ENCODE data around the gene ELFN1. TPM values are rescaled to one million over a fixed set of nuclear protein-coding genes. Genes with fewer than 3 reads are reported as not detected.

The ELFN1 gene
- total RNA-seq, 3 donors from 2014 or later, result 0.59 to 1.3 (median 0.96) TPM

DNA sequence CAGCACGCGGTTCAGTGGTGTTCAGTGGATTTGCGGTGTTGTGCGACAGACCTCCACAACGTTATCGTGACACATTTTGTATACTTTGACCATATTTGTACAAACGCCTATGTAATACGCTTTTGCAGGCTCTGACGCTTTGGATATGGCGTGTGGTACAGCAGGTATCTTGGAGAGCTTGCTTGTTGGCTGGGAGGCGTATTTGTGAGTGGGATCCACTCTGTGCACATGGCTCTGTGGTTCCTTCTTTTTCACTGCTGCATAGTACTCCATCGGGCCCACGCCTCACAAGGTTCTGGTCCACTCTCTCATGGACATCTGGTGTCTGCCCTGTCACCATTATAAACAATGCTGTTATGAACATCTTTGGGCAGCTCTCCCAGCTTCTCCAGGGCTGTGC is 53.2 kb downstream of the ELFN1 start:
- no peak for DNase-seq (ENCODE audit: low spot score in 2 of 2)
- Histone ChIP-seq H3K27me3 (peaks cover 0 to 31% of the 10 kb centered on the region in 2 donors), H3K27ac (no peak overlapping the region), H3K4me3 (no peak overlapping the region), H3K36me3 (no peaks in the 10 kb centered on the region), H3K4me1 (no peaks in the 10 kb centered on the region), H3K9me3 (peaks cover 0 to 3% of the 10 kb centered on the region in 2 donors)
- intact Hi-C loops (cut with DNase I; ENCODE audit: low total_unique reads), result no loop called here
- TF ChIP-seq POLR2A (IDR thresholded peaks at IDR 0.05) (no peak), POLR2AphosphoS5 (IDR thresholded peaks at IDR 0.05) (no peak)
- TF ChIP-seq, protein P1, sequence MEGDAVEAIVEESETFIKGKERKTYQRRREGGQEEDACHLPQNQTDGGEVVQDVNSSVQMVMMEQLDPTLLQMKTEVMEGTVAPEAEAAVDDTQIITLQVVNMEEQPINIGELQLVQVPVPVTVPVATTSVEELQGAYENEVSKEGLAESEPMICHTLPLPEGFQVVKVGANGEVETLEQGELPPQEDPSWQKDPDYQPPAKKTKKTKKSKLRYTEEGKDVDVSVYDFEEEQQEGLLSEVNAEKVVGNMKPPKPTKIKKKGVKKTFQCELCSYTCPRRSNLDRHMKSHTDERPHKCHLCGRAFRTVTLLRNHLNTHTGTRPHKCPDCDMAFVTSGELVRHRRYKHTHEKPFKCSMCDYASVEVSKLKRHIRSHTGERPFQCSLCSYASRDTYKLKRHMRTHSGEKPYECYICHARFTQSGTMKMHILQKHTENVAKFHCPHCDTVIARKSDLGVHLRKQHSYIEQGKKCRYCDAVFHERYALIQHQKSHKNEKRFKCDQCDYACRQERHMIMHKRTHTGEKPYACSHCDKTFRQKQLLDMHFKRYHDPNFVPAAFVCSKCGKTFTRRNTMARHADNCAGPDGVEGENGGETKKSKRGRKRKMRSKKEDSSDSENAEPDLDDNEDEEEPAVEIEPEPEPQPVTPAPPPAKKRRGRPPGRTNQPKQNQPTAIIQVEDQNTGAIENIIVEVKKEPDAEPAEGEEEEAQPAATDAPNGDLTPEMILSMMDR (IDR thresholded peaks at IDR 0.05), result no peak

DNA sequence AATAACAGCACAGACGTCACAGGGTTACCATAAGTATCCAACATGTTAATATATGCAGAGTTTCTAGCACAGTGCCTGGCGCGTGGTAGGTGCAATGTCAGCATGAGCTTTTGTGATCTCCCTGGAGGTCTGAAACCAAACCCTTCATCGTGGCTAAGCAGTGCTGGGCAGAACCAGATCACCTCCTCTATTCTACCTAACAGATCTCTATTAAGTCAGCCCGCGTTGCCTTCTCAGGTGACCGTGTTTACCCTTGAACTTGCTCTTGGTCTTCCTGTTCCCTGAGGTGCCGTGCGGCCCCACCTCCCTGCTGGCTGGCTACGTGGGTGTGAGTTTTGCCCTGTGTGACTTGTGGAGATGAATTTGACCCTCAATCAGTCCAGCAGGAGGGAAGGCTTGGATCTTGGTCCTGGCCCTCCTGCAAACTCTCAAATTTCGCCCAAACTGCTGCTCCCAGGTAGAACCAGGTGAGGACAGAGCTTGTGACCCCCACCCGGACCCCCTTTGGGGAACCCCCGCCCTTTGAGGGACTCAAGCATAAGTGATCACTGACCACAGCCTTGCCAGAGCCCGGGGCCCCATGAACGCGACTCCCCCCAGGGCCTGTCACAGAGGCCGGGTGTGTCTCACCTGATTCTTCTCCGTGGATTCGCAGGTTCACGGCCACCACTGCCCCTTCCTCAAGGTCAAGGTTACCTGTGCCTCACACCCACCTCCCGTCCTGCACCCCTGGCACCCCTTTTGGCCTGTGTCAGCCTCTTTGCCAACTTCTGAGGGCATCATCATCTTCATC is 54.2 kb downstream of the ELFN1 start:
- no peak overlapping the region for H3K4me3 ChIP-seq
- peaks cover 6 to 13% of the 10 kb centered on the region in 2 donors for H3K9me3 ChIP-seq
- TF ChIP-seq POLR2A (IDR thresholded peaks at IDR 0.05), result no peak
- TF ChIP-seq, protein P1 (IDR thresholded peaks at IDR 0.05), result no peak
- no peak for TF ChIP-seq POLR2AphosphoS5 (IDR thresholded peaks at IDR 0.05)
- DNase-seq (ENCODE audit: low spot score in 2 of 2), result no peak
- no peaks in the 10 kb centered on the region for H3K4me1 ChIP-seq
- intact Hi-C loops (cut with DNase I; ENCODE audit: low total_unique reads), result no loop called here
- H3K36me3 ChIP-seq, result no peaks in the 10 kb centered on the region
- peaks cover 0 to 31% of the 10 kb centered on the region in 2 donors for H3K27me3 ChIP-seq
- H3K27ac ChIP-seq, result no peak overlapping the region

DNA sequence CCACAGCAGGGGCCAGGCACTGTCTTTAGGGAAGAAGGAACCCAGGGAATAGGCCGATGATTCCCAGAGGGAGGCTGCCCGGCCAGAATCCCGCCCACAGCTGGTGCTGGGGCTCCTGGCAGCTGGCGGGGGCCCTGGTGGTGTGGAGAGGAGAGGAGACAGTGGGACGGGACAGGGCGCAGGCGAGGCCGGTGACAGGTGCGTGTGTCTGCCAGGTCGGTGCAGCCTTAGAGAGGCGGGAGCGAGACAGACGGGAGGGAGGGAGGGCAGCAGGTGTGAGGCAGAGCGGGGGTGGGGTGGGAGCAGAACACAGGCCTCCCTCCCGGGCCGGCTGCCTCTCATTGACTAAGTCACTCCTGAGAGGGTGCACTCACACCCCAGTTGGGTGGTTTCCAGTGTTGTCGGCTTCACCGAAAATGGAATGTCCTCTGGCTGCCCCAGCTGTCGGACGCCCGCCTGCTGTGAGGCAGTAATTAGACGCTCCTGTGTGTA is 55.2 kb downstream of the ELFN1 start:
- Histone ChIP-seq H3K36me3 (no peaks in the 10 kb centered on the region), H3K27me3 (peaks cover 0 to 31% of the 10 kb centered on the region in 2 donors), H3K4me3 (peak overlapping the region in 1 of 3 donors; percentile 12), H3K4me1 (no peaks in the 10 kb centered on the region), H3K9me3 (peaks cover 11 to 21% of the 10 kb centered on the region in 2 donors), H3K27ac (no peak overlapping the region)
- intact Hi-C loops (cut with DNase I; ENCODE audit: low total_unique reads), result no loop called here
- TF ChIP-seq POLR2A (IDR thresholded peaks at IDR 0.05) (no peak), POLR2AphosphoS5 (IDR thresholded peaks at IDR 0.05) (no peak)
- TF ChIP-seq, protein P1 (IDR thresholded peaks at IDR 0.05), result no peak
- DNase-seq (ENCODE audit: low spot score in 2 of 2), result no peak

DNA sequence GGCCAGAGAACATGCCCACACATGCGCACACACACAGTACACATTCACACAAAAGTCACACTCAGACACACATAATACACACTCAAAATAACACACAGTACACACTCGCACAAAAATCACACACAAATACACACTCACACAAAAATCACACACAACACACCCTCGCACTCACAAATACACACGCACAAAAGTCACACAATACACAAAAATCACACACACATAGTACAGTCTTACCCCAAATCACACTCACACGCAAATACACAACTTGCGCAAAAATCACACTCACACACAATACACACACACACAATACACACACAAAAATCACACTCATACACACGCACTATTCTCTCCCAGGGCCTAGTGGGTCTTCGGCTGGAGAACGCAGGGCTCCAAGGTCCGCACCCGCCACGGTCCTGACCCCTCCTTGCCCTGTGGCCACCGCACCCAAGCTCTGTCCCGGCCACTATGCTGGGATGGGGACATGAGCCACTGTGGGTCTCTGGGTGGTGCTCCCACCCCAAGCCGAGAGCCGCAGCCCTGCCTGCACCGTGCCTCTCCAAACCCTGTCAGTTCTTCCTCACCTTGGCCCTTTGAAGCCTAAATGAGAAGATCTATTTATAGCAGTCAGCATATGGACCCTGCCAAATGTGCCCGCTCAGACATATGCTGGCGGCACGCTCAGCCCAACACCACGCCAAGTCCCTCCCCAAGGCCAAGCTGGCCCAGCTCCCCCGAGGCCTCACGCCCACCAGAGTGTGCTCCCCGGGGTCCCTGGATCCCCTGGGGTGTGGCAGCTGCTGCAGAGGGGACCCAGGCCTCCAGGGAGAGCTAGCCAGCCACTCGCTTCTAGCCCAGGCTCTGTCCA is 55.9 kb downstream of the ELFN1 start:
- no peak for TF ChIP-seq POLR2AphosphoS5 (IDR thresholded peaks at IDR 0.05)
- TF ChIP-seq, protein P1 (IDR thresholded peaks at IDR 0.05), result no peak
- no peak for TF ChIP-seq POLR2A (IDR thresholded peaks at IDR 0.05)
- Histone ChIP-seq H3K4me1 (no peaks in the 10 kb centered on the region), H3K4me3 (no peak overlapping the region), H3K36me3 (no peaks in the 10 kb centered on the region), H3K9me3 (peaks cover 11 to 21% of the 10 kb centered on the region in 2 donors), H3K27me3 (peaks cover 0 to 31% of the 10 kb centered on the region in 2 donors), H3K27ac (no peak overlapping the region)
- intact Hi-C loops (cut with DNase I; ENCODE audit: low total_unique reads), result no loop called here
- DNase-seq (ENCODE audit: low spot score in 2 of 2), result no peak
